ENCODE measurements around the gene SSBP4. TPM values are rescaled to one million over a fixed set of nuclear protein-coding genes. Genes with fewer than 3 reads are reported as not detected.

Gene SSBP4
- total and polyA plus RNA-seq, 2 donors (not counting 1 experiment from before 2014, with no cell fraction given) = 37.0 to 64.2 TPM

- DNase-seq = peak; percentile 61
- peak overlapping the region; percentile 24 for H3K27ac Mint-ChIP-seq
- no peaks in the 10 kb centered on the region for H3K79me2 ChIP-seq (ENCODE audit: control insufficient read depth, insufficient read depth, low read length)
- H3K4me1 Mint-ChIP-seq = peaks cover 26% of the 10 kb centered on the region
- no peaks in the 10 kb centered on the region for H3K27me3 ChIP-seq (replicated peaks in 1 of 4; ENCODE audit: control extremely low read depth in 1 of 4, control insufficient read depth in 3 of 4, insufficient read depth in 4 of 4, low read length in 3 of 4)
- H3K4me3 Mint-ChIP-seq = no peak overlapping the region
- no peak overlapping the region for H3K9ac ChIP-seq (ENCODE audit: low read length)
- peaks cover 14 to 33% of the 10 kb centered on the region in 2 donors for H3K4me1 ChIP-seq (ENCODE audit: control insufficient read depth in 2 of 2, insufficient read depth in 2 of 2, low read length in 2 of 2)
- H3K27me3 Mint-ChIP-seq = no peaks in the 10 kb centered on the region
- no peak overlapping the region for H2AFZ ChIP-seq (ENCODE audit: insufficient read depth, low read depth, low read length, poor library complexity, severe bottlenecking)
- no peaks in the 10 kb centered on the region for H3K9me3 Mint-ChIP-seq (ENCODE audit: insufficient read depth)
- H3K36me3 ChIP-seq (replicated peaks in 1 of 2; ENCODE audit: control extremely low read depth in 1 of 2, control insufficient read depth in 1 of 2, extremely low read depth in 1 of 2, insufficient read depth in 2 of 2, low read length in 1 of 2) = peaks cover 0 to 20% of the 10 kb centered on the region in 2 experiments
- ATAC-seq (ENCODE audit: low read depth) = no peak
- 50% methylated on average over 11 of the region's 11 CpGs for WGBS (ENCODE audit: insufficient coverage)
- H3K4me2 ChIP-seq (replicated peaks; ENCODE audit: low read depth, low read length, poor library complexity, severe bottlenecking) = no peak overlapping the region
- H3K9me3 ChIP-seq (ENCODE audit: control extremely low read depth in 1 of 3, control insufficient read depth in 2 of 3, insufficient read depth in 1 of 3, low read length in 2 of 3) = no peaks in the 10 kb centered on the region
- no peak for TF ChIP-seq EZH2 (IDR thresholded peaks at IDR 0.05; ENCODE audit: borderline replicate concordance, insufficient read depth, low read depth, low read length, poor library complexity, severe bottlenecking)
- peak; percentile 18 for TF ChIP-seq CTCF (IDR thresholded peaks at IDR 0.05)
- H3K4me3 ChIP-seq (ENCODE audit: control extremely low read depth in 1 of 5, extremely low read depth in 1 of 5, insufficient read depth in 1 of 5, low read depth in 2 of 5, low read length in 4 of 5) = no peak overlapping the region
- ChIA-PET CTCF (interaction anchor here (0.6 to 3.3 kb wide), 5 partner anchors 10 to 407 kb away, joined by 3 to 11 read pairs (median 4); partner anchors contain the start of gene SSBP4), POLR2A (no interaction called here)
- intact Hi-C loops (cut with micrococcal nuclease) = no loop called here
- peaks cover 21% of the 10 kb centered on the region for H4K20me1 ChIP-seq (ENCODE audit: control insufficient read depth, insufficient read depth, low read length, poor library complexity, severe bottlenecking)
- no peak overlapping the region for H3K27ac ChIP-seq (ENCODE audit: low read length in 2 of 2)
Measured at GRCh38 chr19:18440415-18440877, 21.2 kb downstream of the SSBP4 start.

- Histone ChIP-seq H3K4me2 (replicated peaks; ENCODE audit: low read depth, low read length, poor library complexity, severe bottlenecking) (no peak overlapping the region), H3K4me3 (ENCODE audit: control extremely low read depth in 1 of 5, extremely low read depth in 1 of 5, insufficient read depth in 1 of 5, low read depth in 2 of 5, low read length in 4 of 5) (no peak overlapping the region), H3K9ac (ENCODE audit: low read length) (no peak overlapping the region), H3K4me1 (ENCODE audit: control insufficient read depth in 2 of 2, insufficient read depth in 2 of 2, low read length in 2 of 2) (peaks cover 10 to 28% of the 10 kb centered on the region in 2 donors), H3K27ac (ENCODE audit: low read length in 2 of 2) (no peak overlapping the region), H3K9me3 (ENCODE audit: control extremely low read depth in 1 of 3, control insufficient read depth in 2 of 3, insufficient read depth in 1 of 3, low read length in 2 of 3) (no peaks in the 10 kb centered on the region), H3K36me3 (replicated peaks in 1 of 2; ENCODE audit: control extremely low read depth in 1 of 2, control insufficient read depth in 1 of 2, extremely low read depth in 1 of 2, insufficient read depth in 2 of 2, low read length in 1 of 2) (peaks cover 0 to 27% of the 10 kb centered on the region in 2 experiments), H2AFZ (ENCODE audit: insufficient read depth, low read depth, low read length, poor library complexity, severe bottlenecking) (no peak overlapping the region), H3K79me2 (ENCODE audit: control insufficient read depth, insufficient read depth, low read length) (no peaks in the 10 kb centered on the region), H3K27me3 (replicated peaks in 1 of 4; ENCODE audit: control extremely low read depth in 1 of 4, control insufficient read depth in 3 of 4, insufficient read depth in 4 of 4, low read length in 3 of 4) (no peaks in the 10 kb centered on the region), H4K20me1 (ENCODE audit: control insufficient read depth, insufficient read depth, low read length, poor library complexity, severe bottlenecking) (peaks cover 21% of the 10 kb centered on the region)
- peaks cover 23% of the 10 kb centered on the region for H3K4me1 Mint-ChIP-seq
- intact Hi-C loops (cut with micrococcal nuclease) = no loop called here
- H3K4me3 Mint-ChIP-seq = no peak overlapping the region
- WGBS (ENCODE audit: insufficient coverage) = 96% methylated on average over 22 of the region's 23 CpGs
- no peak overlapping the region for H3K27ac Mint-ChIP-seq
- POLR2A ChIA-PET = no interaction called here
- TF ChIP-seq EZH2 (IDR thresholded peaks at IDR 0.05; ENCODE audit: borderline replicate concordance, insufficient read depth, low read depth, low read length, poor library complexity, severe bottlenecking) (no peak), CTCF (IDR thresholded peaks at IDR 0.05) (no peak)
- CTCF ChIA-PET = interaction anchor here (0.6 to 3.3 kb wide), 4 partner anchors 10 to 580 kb away, joined by 3 to 11 read pairs (median 6); no protein-coding TSS in a partner anchor
- no peaks in the 10 kb centered on the region for H3K9me3 Mint-ChIP-seq (ENCODE audit: insufficient read depth)
- DNase-seq (no peak), ATAC-seq (ENCODE audit: low read depth) (no peak)
- H3K27me3 Mint-ChIP-seq = no peaks in the 10 kb centered on the region
Measured at GRCh38 chr19:18440936-18441803, 22.0 kb downstream of the SSBP4 start.
